ENCODE measurements around the gene CELA3A.
"Not testable (repeated sequence)": the region's sequence is repeated elsewhere in the genome, so short reads cannot be mapped to it uniquely, and the experiment has no call there.

DNA sequence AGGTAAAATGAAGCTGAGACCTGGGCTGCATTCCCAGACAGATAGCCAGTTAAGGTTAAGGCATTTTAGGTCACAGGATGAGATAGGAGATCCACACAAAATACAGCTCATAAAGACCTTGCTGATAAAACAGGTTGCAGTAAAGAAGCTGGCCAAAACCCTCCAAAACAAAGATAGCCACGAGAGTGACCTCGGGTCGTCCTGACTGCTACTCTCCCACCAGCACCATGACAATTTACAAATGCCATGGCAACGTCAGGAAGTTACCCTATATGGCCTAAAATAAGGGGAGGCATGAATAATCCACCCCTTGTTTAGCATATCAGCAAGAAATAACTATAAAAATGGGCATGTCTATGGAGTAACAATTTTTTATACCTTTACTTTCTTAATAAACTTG, 30.9 kb upstream of the CELA3A start:
- not testable (repeated sequence) for TF ChIP-seq NR2C1 (IDR thresholded peaks at IDR 0.05); ASH2L (IDR thresholded peaks at IDR 0.05; ENCODE audit: borderline replicate concordance, low read depth); EP300 (IDR thresholded peaks at IDR 0.05; ENCODE audit: borderline replicate concordance in 1 of 2, control insufficient read depth in 1 of 2, low read depth in 2 of 2, low read length in 2 of 2); BACH1 (IDR thresholded peaks at IDR 0.05; ENCODE audit: borderline replicate concordance); ZNF274 (IDR thresholded peaks at IDR 0.05; ENCODE audit: insufficient read depth, insufficient read length); RCOR1 (conservative IDR thresholded peaks at IDR 0.05; ENCODE audit: low read depth, low read length)
- TF ChIP-seq, protein P1, sequence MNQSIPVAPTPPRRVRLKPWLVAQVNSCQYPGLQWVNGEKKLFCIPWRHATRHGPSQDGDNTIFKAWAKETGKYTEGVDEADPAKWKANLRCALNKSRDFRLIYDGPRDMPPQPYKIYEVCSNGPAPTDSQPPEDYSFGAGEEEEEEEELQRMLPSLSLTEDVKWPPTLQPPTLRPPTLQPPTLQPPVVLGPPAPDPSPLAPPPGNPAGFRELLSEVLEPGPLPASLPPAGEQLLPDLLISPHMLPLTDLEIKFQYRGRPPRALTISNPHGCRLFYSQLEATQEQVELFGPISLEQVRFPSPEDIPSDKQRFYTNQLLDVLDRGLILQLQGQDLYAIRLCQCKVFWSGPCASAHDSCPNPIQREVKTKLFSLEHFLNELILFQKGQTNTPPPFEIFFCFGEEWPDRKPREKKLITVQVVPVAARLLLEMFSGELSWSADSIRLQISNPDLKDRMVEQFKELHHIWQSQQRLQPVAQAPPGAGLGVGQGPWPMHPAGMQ (IDR thresholded peaks at IDR 0.05; ENCODE audit: borderline replicate concordance): not testable (repeated sequence)
- TF ChIP-seq, protein P2, sequence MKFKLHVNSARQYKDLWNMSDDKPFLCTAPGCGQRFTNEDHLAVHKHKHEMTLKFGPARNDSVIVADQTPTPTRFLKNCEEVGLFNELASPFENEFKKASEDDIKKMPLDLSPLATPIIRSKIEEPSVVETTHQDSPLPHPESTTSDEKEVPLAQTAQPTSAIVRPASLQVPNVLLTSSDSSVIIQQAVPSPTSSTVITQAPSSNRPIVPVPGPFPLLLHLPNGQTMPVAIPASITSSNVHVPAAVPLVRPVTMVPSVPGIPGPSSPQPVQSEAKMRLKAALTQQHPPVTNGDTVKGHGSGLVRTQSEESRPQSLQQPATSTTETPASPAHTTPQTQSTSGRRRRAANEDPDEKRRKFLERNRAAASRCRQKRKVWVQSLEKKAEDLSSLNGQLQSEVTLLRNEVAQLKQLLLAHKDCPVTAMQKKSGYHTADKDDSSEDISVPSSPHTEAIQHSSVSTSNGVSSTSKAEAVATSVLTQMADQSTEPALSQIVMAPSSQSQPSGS (IDR thresholded peaks at IDR 0.05; ENCODE audit: low read length): not testable (repeated sequence)

Measured in GM12878 (cell line).